Loucy (cell line): ENCODE results near the gene ARL2BP.

Experiments
- CTCF ChIP-seq: fragments of 200-600 bp; sonication (generic); conservative IDR thresholded peaks from 2 replicates; pipeline ENCODE4 v1.5.1; 2014; ENCODE audit warnings: mild to moderate bottlenecking, antibody characterized with exemption, low read length
- EZH2phosphoT487 ChIP-seq: fragments of 200-600 bp; IDR thresholded peaks from 2 replicates; pipeline ENCODE4 v1.6.1; 2018; ENCODE audit warnings: antibody characterized with exemption, mild to moderate bottlenecking, moderate library complexity, borderline replicate concordance

GRCh38 chr16:57264950-57265371, 19.9 kb downstream of the ARL2BP start:
- TF ChIP-seq CTCF (no peak), EZH2phosphoT487 (no peak)
